IMR-90 (cell line): ENCODE data around the gene USH2A. TPM values are rescaled to one million over a fixed set of nuclear protein-coding genes. Genes with fewer than 3 reads are reported as not detected.

Experiments used
- ATAC-seq: fragments of 200-7000 bp; cut with Tn5 transposase; 2 replicates; pipeline ENCODE4 v1.9.1; 2020; ENCODE audit warnings: low read depth, mild to moderate bottlenecking, moderate library complexity
- BruUV-seq: library from RNA; stranded (reverse); fragments of 400-500 nt; replicated peaks from 2 replicates; lab custom pipeline; 2021; lab: Mats Ljungman, UMichigan
- CTCF ChIA-PET: fragments of 300-600 bp; formaldehyde crosslinking; extraction: SDS; loops from one replicate; lab custom pipeline; 2021; ENCODE audit warnings: antibody characterized with exemption; lab: Yijun Ruan, JAX
- POLR2A ChIA-PET: fragments of 300-600 bp; sonication (Branson Sonifier 250); formaldehyde crosslinking; loops from one replicate; lab custom pipeline; 2022; ENCODE audit warnings: antibody characterized with exemption; ENCODE audit not compliant: unreplicated experiment; lab: Charles Lee
- DNase-seq: peaks from one replicate; pipeline ENCODE4 v3.0.0; 2013
- H2AFZ ChIP-seq: replicated peaks from 2 replicates; pipeline ENCODE3; 2013; ENCODE audit warnings: low read length, mild to moderate bottlenecking; ENCODE audit not compliant: poor library complexity
- H2AK5ac ChIP-seq: 2 replicates; pipeline ENCODE4 v1.6.1; 2013; ENCODE audit warnings: low read depth, low read length, inconsistent platforms
- H2AK9ac ChIP-seq: replicated peaks from 2 replicates; pipeline ENCODE3; 2013; ENCODE audit warnings: mild to moderate bottlenecking, low read depth, low read length, moderate library complexity; ENCODE audit not compliant: poor library complexity
- H2BK120ac ChIP-seq: 2 replicates; pipeline ENCODE4 v1.6.1; 2013; ENCODE audit warnings: low read depth, low read length, inconsistent platforms
- H2BK15ac ChIP-seq: 3 replicates; pipeline ENCODE4 v1.6.1; 2013; ENCODE audit warnings: low read depth, low read length, inconsistent platforms
- H2BK20ac ChIP-seq: 2 replicates; pipeline ENCODE4 v1.6.1; 2013; ENCODE audit warnings: low read depth, mild to moderate bottlenecking, inconsistent platforms, low read length, moderate library complexity
- H2BK5ac ChIP-seq: 2 replicates; pipeline ENCODE4 v1.6.1; 2013; ENCODE audit warnings: mild to moderate bottlenecking, low read depth, low read length, inconsistent platforms; ENCODE audit not compliant: poor library complexity, severe bottlenecking
- H3K14ac ChIP-seq: replicated peaks from 2 replicates; pipeline ENCODE4 v1.6.1; 2013; ENCODE audit warnings: low read depth, low read length, inconsistent platforms
- H3K18ac ChIP-seq: 2 replicates; pipeline ENCODE4 v1.6.1; 2013; ENCODE audit warnings: low read depth, low read length, control low read depth
- H3K23ac ChIP-seq: 2 replicates; pipeline ENCODE4 v1.6.1; 2013; ENCODE audit warnings: low read depth, low read length, inconsistent platforms
- H3K27ac ChIP-seq: 2 replicates; pipeline ENCODE4 v1.5.1; 2013; ENCODE audit warnings: mild to moderate bottlenecking, control low read depth, low read length; ENCODE audit not compliant: insufficient read depth
- H3K27me3 ChIP-seq: 2 replicates; pipeline ENCODE4 v1.6.1; 2013; ENCODE audit warnings: low read length; ENCODE audit not compliant: control insufficient read depth, insufficient read depth
- H3K36me3 ChIP-seq: 2 replicates; pipeline ENCODE4 v1.6.1; 2013; ENCODE audit warnings: low read length, mixed read lengths; ENCODE audit not compliant: control insufficient read depth, insufficient read depth
- H3K4ac ChIP-seq: 2 replicates; pipeline ENCODE4 v1.6.1; 2013; ENCODE audit warnings: low read depth, low read length, inconsistent platforms
- H3K4me1 ChIP-seq: 2 replicates; pipeline ENCODE4 v1.6.1; 2013; ENCODE audit warnings: low read length, mixed read lengths; ENCODE audit not compliant: control insufficient read depth, insufficient read depth
- H3K4me2 ChIP-seq: 2 replicates; pipeline ENCODE4 v1.6.1; 2013; ENCODE audit warnings: low read depth, mild to moderate bottlenecking, control low read depth, low read length, moderate library complexity
- H3K4me3 ChIP-seq: 2 replicates; pipeline ENCODE4 v1.5.1; 2013; ENCODE audit warnings: low read depth, mild to moderate bottlenecking, control low read depth, low read length, moderate library complexity; ENCODE audit not compliant: insufficient read depth
- H3K56ac ChIP-seq: 2 replicates; pipeline ENCODE4 v1.6.1; 2013; ENCODE audit warnings: low read length, inconsistent platforms; ENCODE audit not compliant: insufficient read depth; ENCODE audit errors: extremely low read depth
- H3K79me1 ChIP-seq, 2 experiments: 2 replicates each; pipeline ENCODE4 v1.6.1; 2013; ENCODE audit warnings: low read length in 2 of 2, inconsistent platforms in 1 of 2, low read depth in 1 of 2
- H3K9ac ChIP-seq: 2 replicates; pipeline ENCODE4 v1.6.1; 2013; ENCODE audit warnings: low read depth, low read length, control low read depth
- H3K9me1 ChIP-seq: 2 replicates; pipeline ENCODE4 v1.6.1; 2013; ENCODE audit warnings: low read length, inconsistent platforms; ENCODE audit not compliant: insufficient read depth
- H3K9me3 ChIP-seq: 2 replicates; pipeline ENCODE4 v1.6.1; 2013; ENCODE audit warnings: low read length; ENCODE audit not compliant: control insufficient read depth, insufficient read depth
- H4K20me1 ChIP-seq: 2 replicates; pipeline ENCODE4 v1.6.1; 2013; ENCODE audit warnings: low read length, inconsistent platforms; ENCODE audit not compliant: insufficient read depth
- H4K5ac ChIP-seq: 2 replicates; pipeline ENCODE4 v1.6.1; 2013; ENCODE audit warnings: mild to moderate bottlenecking, low read depth, low read length, control low read depth
- H4K8ac ChIP-seq, 2 experiments: 2 replicates each; pipeline ENCODE4 v1.6.1; 2013; ENCODE audit warnings: low read depth in 2 of 2, low read length in 2 of 2, control low read depth in 1 of 2, inconsistent platforms in 1 of 2
- H4K91ac ChIP-seq: 2 replicates; pipeline ENCODE4 v1.6.1; 2013; ENCODE audit warnings: low read depth, low read length, inconsistent platforms; ENCODE audit not compliant: insufficient read depth
- CHD1 ChIP-seq: IDR thresholded peaks from 2 replicates; pipeline ENCODE4 v1.6.1; 2012; ENCODE audit warnings: low read depth, low read length, improper control_type of control experiment
- FOS ChIP-seq: fragments of 150-350 bp; IDR thresholded peaks from 2 replicates; pipeline ENCODE4 v1.6.1; 2016; ENCODE audit warnings: low read depth, low read length
- WGBS, 2 experiments: methylation state at CpG; one replicate each; pipeline versions ENCODE4 v1.1.5 to v1.1.7; 2013; ENCODE audit warnings: missing lambda C conversion rate in 2 of 2; ENCODE audit not compliant: insufficient read length in 1 of 2; ENCODE audit errors: extremely low coverage in 2 of 2; 5-methylcytosine and 5-hydroxymethylcytosine counted together
- dilution Hi-C: fragments of 300-500 bp; cut with HindIII; formaldehyde crosslinking; loops from one replicate; pipeline ENCODE4 v1.14.3; 2018; ENCODE audit warnings: low sequenced_read_pairs; ENCODE audit not compliant: unreplicated experiment
- in situ Hi-C: fragments of 300-500 bp; cut with MboI; formaldehyde crosslinking; loops from 3 replicates; pipeline ENCODE4 v1.14.3; 2019; ENCODE audit warnings: low sequenced_read_pairs, inconsistent platforms, mixed read lengths
- intact Hi-C: fragments of 100-400 bp; cut with micrococcal nuclease; formaldehyde crosslinking; loops from 2 replicates; pipeline ENCODE4 v1.10.0; 2022
- polyA plus RNA-seq, 3 experiments: library from polyadenylated mRNA; depleted of rRNA; stranded (reverse); fragments of >200 nt; gene quantifications; 2 replicates each; pipeline ENCODE4 v1.2.3, GENCODE V29; 2012; ENCODE audit warnings: low replicate concordance in 1 of 3
- total RNA-seq: library from RNA; depleted of rRNA; stranded (reverse); fragments of >200 nt; gene quantifications from 2 replicates; pipeline ENCODE4 v1.2.3, GENCODE V29; 2012
- TF ChIP-seq, protein P1 (sequence below): conservative IDR thresholded peaks from 2 replicates; pipeline ENCODE4 v1.5.1; 2012; ENCODE audit warnings: mild to moderate bottlenecking, low read depth, low read length, improper control_type of control experiment

USH2A gene
- total and polyA plus RNA-seq, 2 of the 4 experiments (the other 2 are of a cell fraction), result under 0.01 to 0.02 TPM

DNA sequence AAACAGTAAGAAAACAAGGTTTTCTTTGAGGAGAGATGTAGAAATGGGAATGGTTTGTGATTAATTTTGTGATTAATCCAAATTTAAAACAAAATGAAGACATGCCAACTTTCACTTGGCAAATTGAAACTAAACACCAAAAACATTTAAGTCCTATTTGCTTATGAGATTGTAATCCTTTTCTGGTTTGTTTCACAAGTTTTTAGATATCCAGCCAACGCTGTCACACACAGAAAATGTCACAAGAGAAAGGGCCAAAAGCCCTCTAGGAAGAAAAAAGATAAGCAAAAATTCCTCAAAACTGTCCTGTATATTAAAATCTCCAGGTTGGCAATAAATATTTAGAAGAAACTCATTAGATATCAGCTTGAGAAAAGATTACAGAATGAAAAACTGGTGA is 2.5 kb downstream of the USH2A start:
- Histone ChIP-seq H2AFZ (no peak overlapping the region), H3K23ac (no peak overlapping the region), H3K9me3 (no peaks in the 10 kb centered on the region), H2AK9ac (no peak overlapping the region), H3K4ac (no peak overlapping the region), H3K9me1 (no peaks in the 10 kb centered on the region), H3K4me3 (no peak overlapping the region), H3K4me1 (no peaks in the 10 kb centered on the region), H2BK5ac (no peak overlapping the region), H2BK15ac (no peak overlapping the region), H3K56ac (no peak overlapping the region), H3K79me1 (no peaks in the 10 kb centered on the region), H3K18ac (no peak overlapping the region), H2BK120ac (no peak overlapping the region), H4K20me1 (no peaks in the 10 kb centered on the region), H3K27ac (no peak overlapping the region), H3K9ac (no peak overlapping the region), H4K5ac (no peak overlapping the region), H4K8ac (no peak overlapping the region), H3K36me3 (no peaks in the 10 kb centered on the region), H3K4me2 (no peak overlapping the region), H2BK20ac (no peak overlapping the region), H3K27me3 (no peaks in the 10 kb centered on the region), H2AK5ac (no peak overlapping the region), H3K14ac (no peak overlapping the region), H4K91ac (no peak overlapping the region)
- ChIA-PET POLR2A (no interaction called here), CTCF (interaction anchor here (0.7 kb wide), 1 partner anchor 13 kb away, joined by 3 read pairs; no protein-coding TSS in a partner anchor)
- ATAC-seq (no peak), DNase-seq (no peak)
- TF ChIP-seq CHD1 (no peak), FOS (no peak)
- TF ChIP-seq, protein P1, sequence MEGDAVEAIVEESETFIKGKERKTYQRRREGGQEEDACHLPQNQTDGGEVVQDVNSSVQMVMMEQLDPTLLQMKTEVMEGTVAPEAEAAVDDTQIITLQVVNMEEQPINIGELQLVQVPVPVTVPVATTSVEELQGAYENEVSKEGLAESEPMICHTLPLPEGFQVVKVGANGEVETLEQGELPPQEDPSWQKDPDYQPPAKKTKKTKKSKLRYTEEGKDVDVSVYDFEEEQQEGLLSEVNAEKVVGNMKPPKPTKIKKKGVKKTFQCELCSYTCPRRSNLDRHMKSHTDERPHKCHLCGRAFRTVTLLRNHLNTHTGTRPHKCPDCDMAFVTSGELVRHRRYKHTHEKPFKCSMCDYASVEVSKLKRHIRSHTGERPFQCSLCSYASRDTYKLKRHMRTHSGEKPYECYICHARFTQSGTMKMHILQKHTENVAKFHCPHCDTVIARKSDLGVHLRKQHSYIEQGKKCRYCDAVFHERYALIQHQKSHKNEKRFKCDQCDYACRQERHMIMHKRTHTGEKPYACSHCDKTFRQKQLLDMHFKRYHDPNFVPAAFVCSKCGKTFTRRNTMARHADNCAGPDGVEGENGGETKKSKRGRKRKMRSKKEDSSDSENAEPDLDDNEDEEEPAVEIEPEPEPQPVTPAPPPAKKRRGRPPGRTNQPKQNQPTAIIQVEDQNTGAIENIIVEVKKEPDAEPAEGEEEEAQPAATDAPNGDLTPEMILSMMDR, result no peak
- in situ Hi-C loops (no loop called here), intact Hi-C loops (no loop called here), dilution Hi-C loops (no loop called here)
- no CpG with 5 or more reads among the region's 1 CpG for WGBS, 2 experiments
- no TSS peak for BruUV-seq
